ENCODE results near the gene UAP1L1. TPM values are rescaled to one million over a fixed set of nuclear protein-coding genes. Genes with fewer than 3 reads are reported as not detected.
A peak's percentile ranks its signal among the peaks of the same experiment; 100 is the strongest.

Gene UAP1L1
- total and polyA plus RNA-seq, 2 of the 4 experiments (the other 2 are of a cell fraction), result 2.3 to 9.8 TPM

DNA sequence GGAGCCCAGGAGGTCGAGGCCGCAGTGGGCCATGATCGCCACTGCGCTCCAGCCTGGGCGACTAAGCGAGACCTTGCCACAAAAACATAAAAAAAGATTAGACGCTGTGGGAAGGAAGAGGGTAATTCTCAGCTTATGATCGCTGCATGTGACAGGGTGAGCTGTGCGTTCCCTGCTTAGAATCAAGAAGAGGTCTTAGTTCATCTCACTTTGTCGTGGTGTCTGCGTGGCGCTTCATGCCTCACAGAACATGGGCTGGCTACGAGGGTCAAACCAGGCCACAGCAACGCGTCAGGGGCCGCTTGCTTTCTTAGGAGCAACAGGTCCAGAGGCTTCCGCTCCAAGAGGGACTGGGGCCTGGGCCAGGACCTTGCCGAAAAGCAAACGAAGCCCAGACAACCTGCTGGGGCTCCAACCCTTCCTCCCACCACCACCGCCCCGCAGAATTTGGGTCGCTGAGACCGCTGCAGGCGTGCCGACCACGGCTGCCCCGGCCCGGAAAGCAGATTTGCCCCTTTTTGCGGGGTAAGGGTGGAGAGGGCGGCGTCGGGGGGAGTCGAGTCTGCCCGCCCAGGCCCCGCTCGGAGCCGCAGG, 51.6 kb downstream of the UAP1L1 start:
- BruUV-seq (replicated peaks), result TSS peak; percentile 28
- Histone ChIP-seq H2BK20ac (ENCODE audit: low read depth, low read length) (no peak overlapping the region), H3K4me1 (ENCODE audit: control insufficient read depth, insufficient read depth, low read length) (peaks cover 12% of the 10 kb centered on the region; the same call in 1 of the 2 replicates), H3K4me3 (ENCODE audit: insufficient read depth, low read depth, low read length) (peak overlapping the region; percentile 76), H4K91ac (ENCODE audit: insufficient read depth, low read depth, low read length) (peak overlapping the region; percentile 85; the same call in 1 of the 2 replicates), H3K9ac (ENCODE audit: low read depth, low read length) (peak overlapping the region; percentile 90), H3K27me3 (ENCODE audit: control insufficient read depth, insufficient read depth, low read length) (no peaks in the 10 kb centered on the region), H4K8ac (ENCODE audit: low read depth in 2 of 2, low read length in 2 of 2) (peak overlapping the region; percentile 77 to 96; a peak in 2 of 4 replicates), H2BK5ac (ENCODE audit: low read depth, low read length, poor library complexity, severe bottlenecking) (no peak overlapping the region), H2AFZ (replicated peaks; ENCODE audit: low read length, poor library complexity) (peak overlapping the region; percentile 99), H4K5ac (ENCODE audit: low read depth, low read length) (peak overlapping the region; percentile 14; the same call in 1 of the 2 replicates), H3K36me3 (ENCODE audit: control insufficient read depth, insufficient read depth, low read length) (no peaks in the 10 kb centered on the region), H4K20me1 (ENCODE audit: insufficient read depth, low read length) (peaks cover 8% of the 10 kb centered on the region; the same call in 1 of the 2 replicates), H2AK5ac (ENCODE audit: low read depth, low read length) (peak overlapping the region; percentile 80), H3K4ac (ENCODE audit: low read depth, low read length) (peak overlapping the region; percentile 93), H3K14ac (replicated peaks; ENCODE audit: low read depth, low read length) (peak overlapping the region; percentile 53; the same call in 1 of the 2 replicates), H3K56ac (ENCODE audit: extremely low read depth, insufficient read depth, low read length) (peak overlapping the region; percentile 71; the same call in 1 of the 2 replicates), H2BK15ac (ENCODE audit: low read depth, low read length) (no peak overlapping the region), H3K23ac (ENCODE audit: low read depth, low read length) (peak overlapping the region; percentile 54), H3K18ac (ENCODE audit: low read depth, low read length) (no peak overlapping the region), H2AK9ac (replicated peaks; ENCODE audit: low read depth, low read length, poor library complexity) (peak overlapping the region; percentile 96), H3K9me3 (ENCODE audit: control insufficient read depth, insufficient read depth, low read length) (peaks cover 4% of the 10 kb centered on the region; the same call in 1 of the 2 replicates), H3K4me2 (ENCODE audit: low read depth, low read length) (peak overlapping the region; percentile 86), H2BK120ac (ENCODE audit: low read depth, low read length) (no peak overlapping the region), H3K27ac (ENCODE audit: insufficient read depth, low read length) (peak overlapping the region; percentile 74; the same call in 1 of the 2 replicates), H3K79me1 (ENCODE audit: low read depth in 1 of 2, low read length in 2 of 2) (peaks cover 13 to 39% of the 10 kb centered on the region in 2 experiments), H3K9me1 (ENCODE audit: insufficient read depth, low read length) (peaks cover 16% of the 10 kb centered on the region)
- in situ Hi-C loops (cut with MboI; ENCODE audit: low sequenced_read_pairs) (no loop called here), dilution Hi-C loops (cut with HindIII; ENCODE audit: low sequenced_read_pairs, unreplicated experiment) (no loop called here), intact Hi-C loops (cut with micrococcal nuclease) (no loop called here)
- ChIA-PET POLR2A (ENCODE audit: unreplicated experiment) (interaction anchor here (0.7 to 1.3 kb wide), 2 partner anchors 76 to 112 kb away, joined by 3 to 4 read pairs; partner anchors contain the start of gene TUBB4B), CTCF (interaction anchor here (1.0 kb wide), 1 partner anchor 29 kb away, joined by 3 read pairs; no protein-coding TSS in a partner anchor)
- WGBS, 2 experiments (ENCODE audit: extremely low coverage in 2 of 2, insufficient read length in 1 of 2), result 34% methylated on average over 18 of the region's 37 CpGs; no CpG with 5 or more reads in 1 of the 2 experiments
- TF ChIP-seq NFE2L2 (IDR thresholded peaks at IDR 0.05; ENCODE audit: low read depth, low read length), result no peak
- TF ChIP-seq MXI1 (IDR thresholded peaks at IDR 0.05; ENCODE audit: borderline replicate concordance, low read depth, low read length), result peak; percentile 19; the same call in 1 of the 2 replicates
- no peak for TF ChIP-seq FOS (IDR thresholded peaks at IDR 0.05; ENCODE audit: low read depth, low read length)
- DNase-seq (peak; percentile 25), ATAC-seq (ENCODE audit: low read depth) (no peak; the same call in 1 of the 2 replicates)
